CD4-positive, alpha-beta T cell treated with Interleukin-2 at 100 ng/mL for 4 hours (primary cell): ENCODE results near the gene NOD2.

Experiments used
- DNase-seq: peaks from one replicate; pipeline ENCODE4 v3.0.0-alpha.2; 2020; ENCODE audit warnings: low spot score

Gene NOD2

GRCh38 chr16:50670476-50670875, 22.9 kb upstream of the NOD2 start:
- no peak for DNase-seq

DNA sequence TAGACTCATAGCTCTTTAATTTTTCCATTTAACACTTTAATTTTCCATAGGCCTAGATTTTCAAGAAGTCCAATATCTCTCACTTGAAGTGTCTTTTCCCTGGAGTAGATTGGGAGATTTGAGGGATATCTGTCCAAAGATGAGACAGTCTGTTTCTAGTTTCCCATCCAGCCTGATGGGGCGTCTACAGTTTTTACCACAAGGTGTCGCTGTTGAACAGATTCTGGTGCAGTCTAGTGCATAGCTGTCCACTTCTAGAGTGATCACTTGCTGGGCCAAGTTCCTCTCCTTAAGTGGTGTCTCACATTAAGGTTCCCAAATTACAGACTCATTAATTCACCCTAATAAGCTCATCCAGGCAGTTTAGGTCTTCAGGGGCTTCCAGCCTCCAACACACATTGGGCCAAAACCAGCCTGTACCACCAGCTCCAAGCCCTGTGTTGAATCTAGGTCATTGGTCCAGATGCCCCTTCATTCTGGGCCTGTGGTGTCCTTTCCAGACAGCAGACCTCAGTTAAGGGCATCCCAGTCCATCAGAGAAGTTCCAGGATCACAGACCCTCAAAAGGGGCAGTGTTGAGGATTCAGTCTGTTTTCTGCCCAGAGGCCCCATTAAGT, 21.7 kb upstream of the NOD2 start:
- DNase-seq, result peak; percentile 69

GRCh38 chr16:50673496-50674275, 19.7 kb upstream of the NOD2 start:
- no peak for DNase-seq

GRCh38 chr16:50674831-50675230, 18.6 kb upstream of the NOD2 start:
- no peak for DNase-seq

- DNase-seq, result no peak
Observed at GRCh38 chr16:50675686-50676610, 17.5 kb upstream of the NOD2 start.

GRCh38 chr16:50676684-50677225, 16.7 kb upstream of the NOD2 start:
- no peak for DNase-seq

DNA sequence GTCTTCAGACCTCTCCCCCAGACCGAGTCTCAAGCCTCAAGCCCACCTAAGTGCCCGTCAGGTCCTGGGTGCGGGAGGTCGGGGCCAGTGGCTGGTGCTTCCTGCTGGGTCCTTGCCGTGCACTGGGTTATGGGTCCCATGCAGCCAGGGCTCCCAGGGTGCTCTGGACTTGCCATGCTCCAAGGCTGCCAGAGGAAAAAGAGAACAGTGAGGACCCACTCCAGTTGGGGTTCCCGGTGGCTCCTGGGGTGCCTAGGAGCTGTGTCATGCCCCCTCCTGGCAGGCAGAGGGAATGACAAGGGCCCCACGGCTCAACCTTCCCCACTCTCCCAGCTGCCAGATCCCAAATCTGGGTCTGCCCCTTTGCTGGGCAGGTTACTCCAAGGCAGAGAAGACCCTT, 16.1 kb upstream of the NOD2 start:
- no peak for DNase-seq

DNA sequence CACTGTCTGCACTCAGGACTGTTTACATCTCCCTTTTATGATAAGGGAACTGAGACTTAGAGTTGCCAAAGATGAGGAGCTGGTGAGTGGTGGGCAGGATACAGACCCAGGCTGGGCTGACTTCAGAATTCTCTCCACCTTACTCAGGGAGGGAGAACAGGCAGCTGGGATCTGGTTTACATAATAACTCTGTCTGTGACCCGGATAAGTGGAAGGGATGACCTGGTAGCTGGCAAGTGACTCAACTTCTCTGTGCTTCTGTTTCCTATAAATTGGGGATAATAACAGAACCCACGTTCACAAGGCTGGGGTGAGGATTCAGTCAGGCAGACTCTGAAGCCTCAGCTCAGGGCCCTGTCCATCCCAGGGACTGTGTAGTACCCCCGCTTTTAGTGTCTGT, 14.9 kb upstream of the NOD2 start:
- no peak for DNase-seq

DNA sequence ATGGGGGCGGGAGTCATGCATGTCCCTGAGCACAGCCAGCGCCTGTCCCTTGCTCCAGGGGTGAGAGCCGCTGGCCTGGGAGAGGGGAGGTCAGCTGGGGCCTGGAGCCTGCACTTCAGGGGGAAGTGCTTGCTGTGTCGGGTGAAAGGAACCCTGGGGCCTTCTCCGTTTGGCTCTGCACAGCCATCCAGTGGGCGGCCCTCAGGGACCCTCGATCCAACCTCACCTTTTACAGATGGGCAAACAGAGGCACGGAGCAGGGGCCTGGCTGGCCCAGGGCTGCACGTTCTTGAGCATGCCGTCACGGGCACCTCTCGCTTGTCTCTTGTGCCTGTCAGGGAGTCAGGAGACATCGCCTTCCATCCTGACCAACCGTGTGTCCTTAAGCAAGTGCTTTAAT, 14.1 kb upstream of the NOD2 start:
- no peak for DNase-seq

GRCh38 chr16:50679676-50680555, 13.5 kb upstream of the NOD2 start:
- no peak for DNase-seq

DNA sequence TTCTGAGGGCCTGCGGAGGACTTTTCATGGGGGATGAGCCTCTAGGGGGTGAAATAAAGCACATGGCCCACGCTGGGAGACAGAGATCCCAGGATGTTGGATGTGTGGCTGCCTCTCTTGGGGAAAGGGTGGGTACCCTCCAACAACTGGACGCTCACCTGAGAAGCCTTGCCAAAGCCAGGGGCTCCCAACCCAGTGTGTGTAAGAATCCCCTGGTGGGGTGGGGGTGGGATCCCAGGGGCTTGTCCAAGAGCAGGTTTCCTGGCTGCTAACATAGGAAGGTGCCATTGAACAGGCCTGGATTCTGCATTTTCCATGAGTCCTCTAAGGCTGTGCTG, 12.9 kb upstream of the NOD2 start:
- DNase-seq, result no peak

DNA sequence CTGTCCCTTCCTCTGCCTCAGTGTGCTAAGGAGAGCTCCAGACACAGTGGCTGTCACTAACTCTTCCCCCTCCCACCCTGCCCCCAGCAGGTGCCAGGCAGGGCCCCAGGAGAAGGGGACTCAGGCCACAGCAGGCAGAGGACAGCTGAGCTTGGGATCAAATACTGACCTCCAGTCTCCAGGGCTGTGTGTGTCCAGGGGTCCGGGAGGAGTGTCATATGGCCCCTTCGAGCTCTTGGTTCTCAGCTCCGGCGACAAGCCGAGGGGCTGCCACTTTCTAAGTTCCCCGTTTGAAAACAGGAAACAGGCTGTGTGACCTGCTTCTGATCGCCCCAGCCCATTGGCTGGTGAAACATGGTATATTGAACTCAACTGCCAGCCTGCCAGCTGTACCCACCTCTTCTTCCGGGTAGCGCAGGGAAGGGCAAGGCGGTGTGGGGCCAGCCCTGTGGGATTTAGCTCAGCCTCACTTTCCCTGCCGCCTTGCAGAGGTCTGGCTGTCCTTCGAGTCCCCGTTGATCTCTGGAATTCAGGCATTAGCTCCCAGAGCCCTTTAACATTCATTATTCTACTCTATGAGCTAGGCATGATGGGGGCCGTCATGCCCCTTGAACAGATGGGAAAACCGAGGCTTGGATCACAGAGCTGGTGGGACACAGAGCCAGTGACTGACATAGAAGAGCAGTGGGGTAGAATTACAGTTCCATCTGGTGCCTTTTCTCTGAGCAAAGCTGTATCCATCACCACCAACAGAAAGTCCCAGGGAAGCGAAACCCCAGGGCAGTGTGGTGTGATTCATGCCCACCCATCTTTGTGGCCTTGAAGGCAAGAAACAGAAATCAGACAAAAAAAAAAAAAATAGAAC, 12.2 kb upstream of the NOD2 start, which contains the start of gene SNX20:
TSS of gene SNX20 (minus strand) at position 292 of the 865 bp plus-strand sequence. CDS start 3,786 bp downstream, outside the sequence.
- DNase-seq, result peak; percentile 78

GRCh38 chr16:50683689-50684374, 9.6 kb upstream of the NOD2 start:
- peak; percentile 62 for DNase-seq

DNA sequence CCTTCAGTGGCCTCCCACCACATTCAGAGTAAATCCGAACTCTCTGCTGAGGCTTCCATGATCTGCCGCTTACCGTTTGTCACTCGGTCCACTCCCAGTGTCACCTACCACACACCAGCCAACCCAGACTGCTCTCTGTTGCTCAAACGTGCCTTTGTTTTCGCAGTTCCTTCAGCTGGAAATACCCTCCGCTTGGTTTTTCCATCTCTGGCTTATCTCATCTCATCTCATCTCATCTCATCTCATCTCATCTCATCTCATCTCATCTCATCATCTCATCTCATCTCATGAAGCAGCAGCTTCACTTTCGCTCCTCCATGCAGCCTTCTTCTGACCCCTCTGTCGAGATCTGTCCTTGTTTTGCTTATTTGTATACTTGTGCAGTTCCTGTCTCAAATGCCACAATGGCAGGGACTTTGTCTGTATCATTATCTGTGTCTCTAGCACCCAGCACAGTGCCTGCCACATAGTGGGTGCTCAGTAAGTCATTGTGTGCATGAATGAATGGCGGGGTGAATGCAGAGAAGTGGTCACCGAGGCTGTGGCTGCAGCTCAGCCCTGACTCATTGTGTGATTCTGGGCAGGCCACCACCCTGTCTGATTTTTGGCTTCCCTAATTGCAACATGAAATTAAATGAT, 8.5 kb upstream of the NOD2 start:
- peak; percentile 54 for DNase-seq

GRCh38 chr16:50685462-50686063, 7.8 kb upstream of the NOD2 start:
- DNase-seq, result peak; percentile 35

GRCh38 chr16:50688083-50688482, 5.3 kb upstream of the NOD2 start:
- no peak for DNase-seq

- no peak for DNase-seq
Observed at GRCh38 chr16:50688867-50689266, 4.5 kb upstream of the NOD2 start.

GRCh38 chr16:50690177-50690576, 3.2 kb upstream of the NOD2 start:
- DNase-seq, result no peak

DNA sequence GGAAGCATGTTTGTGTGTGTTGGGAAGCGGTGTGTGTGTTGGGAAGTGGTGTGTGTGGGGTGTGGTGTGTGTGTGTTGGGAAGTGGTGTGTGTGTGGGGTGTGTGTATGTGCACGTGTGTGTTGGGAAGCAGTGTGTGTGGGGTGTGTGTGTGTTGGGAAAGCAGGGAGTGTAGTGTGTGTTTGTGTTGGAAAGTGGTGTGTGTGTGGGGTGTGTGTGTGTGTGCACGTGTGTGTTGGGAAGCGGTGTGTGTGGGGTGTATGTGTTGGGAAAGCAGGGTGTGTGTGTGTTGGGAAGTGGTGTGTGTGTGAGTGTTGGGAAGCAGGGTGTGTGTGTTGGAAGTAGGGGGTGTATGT, 785 bp upstream of the NOD2 start:
- DNase-seq, result no peak
